Cardiac fibroblast (primary cell): ENCODE measurements around the gene EPHB2.

Experiments used
- DNase-seq, 2 donors: peaks; one replicate each; pipeline versions ENCODE4 v3.0.0 to v3.0.0-alpha.2; 2010; ENCODE audit warnings: low read depth in 2 of 2
- H3K4me3 ChIP-seq, 2 donors: replicated peaks in 1 of 2; 1 replicate in 1 of 2; 2 replicates in 1 of 2; pipeline ENCODE4 v1.5.1; 2011; ENCODE audit warnings: low read depth in 2 of 2, low read length in 2 of 2, mild to moderate bottlenecking in 2 of 2, moderate library complexity in 1 of 2
- TF ChIP-seq, protein P1 (sequence below): IDR thresholded peaks from one replicate; pipeline ENCODE4 v1.5.1; 2011; ENCODE audit warnings: low read depth, mild to moderate bottlenecking, low read length, inconsistent platforms

Gene EPHB2

DNA sequence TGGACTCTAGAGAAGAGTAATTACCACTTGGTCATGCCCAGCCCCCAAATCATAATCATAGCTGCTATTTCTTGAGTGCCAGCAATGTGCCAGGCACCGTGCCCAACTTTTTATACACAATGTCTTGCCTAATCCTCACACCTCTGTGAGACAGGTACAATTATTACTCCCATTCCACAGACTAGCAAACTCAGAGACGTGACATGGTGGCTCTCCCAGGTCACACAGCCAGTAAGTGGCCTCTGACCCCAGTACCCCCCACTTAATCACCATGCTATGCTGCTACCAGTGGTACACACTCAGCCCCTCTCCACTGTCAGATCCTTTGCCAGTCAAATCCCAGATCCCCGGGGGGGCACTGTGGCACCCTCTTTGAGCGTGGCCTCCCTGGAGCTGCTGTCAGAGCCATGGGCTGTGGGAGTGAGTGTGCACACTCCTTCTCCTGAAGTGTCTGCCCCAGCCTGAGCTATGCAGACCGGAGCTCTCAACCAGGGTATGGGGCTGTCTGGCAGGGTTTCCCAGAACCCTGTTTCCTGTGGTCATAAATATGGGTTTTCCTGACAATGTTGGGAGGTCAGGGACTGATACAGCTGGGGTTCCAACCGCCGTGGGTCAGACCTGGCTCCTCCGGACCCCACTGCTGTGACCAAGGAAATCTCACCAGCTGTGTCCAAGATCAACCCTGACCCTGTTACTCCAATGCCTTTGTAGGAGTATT, 210.3 kb downstream of the EPHB2 start:
- no peak overlapping the region for H3K4me3 ChIP-seq
- TF ChIP-seq, protein P1, sequence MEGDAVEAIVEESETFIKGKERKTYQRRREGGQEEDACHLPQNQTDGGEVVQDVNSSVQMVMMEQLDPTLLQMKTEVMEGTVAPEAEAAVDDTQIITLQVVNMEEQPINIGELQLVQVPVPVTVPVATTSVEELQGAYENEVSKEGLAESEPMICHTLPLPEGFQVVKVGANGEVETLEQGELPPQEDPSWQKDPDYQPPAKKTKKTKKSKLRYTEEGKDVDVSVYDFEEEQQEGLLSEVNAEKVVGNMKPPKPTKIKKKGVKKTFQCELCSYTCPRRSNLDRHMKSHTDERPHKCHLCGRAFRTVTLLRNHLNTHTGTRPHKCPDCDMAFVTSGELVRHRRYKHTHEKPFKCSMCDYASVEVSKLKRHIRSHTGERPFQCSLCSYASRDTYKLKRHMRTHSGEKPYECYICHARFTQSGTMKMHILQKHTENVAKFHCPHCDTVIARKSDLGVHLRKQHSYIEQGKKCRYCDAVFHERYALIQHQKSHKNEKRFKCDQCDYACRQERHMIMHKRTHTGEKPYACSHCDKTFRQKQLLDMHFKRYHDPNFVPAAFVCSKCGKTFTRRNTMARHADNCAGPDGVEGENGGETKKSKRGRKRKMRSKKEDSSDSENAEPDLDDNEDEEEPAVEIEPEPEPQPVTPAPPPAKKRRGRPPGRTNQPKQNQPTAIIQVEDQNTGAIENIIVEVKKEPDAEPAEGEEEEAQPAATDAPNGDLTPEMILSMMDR = no peak
- no peak for DNase-seq

DNA sequence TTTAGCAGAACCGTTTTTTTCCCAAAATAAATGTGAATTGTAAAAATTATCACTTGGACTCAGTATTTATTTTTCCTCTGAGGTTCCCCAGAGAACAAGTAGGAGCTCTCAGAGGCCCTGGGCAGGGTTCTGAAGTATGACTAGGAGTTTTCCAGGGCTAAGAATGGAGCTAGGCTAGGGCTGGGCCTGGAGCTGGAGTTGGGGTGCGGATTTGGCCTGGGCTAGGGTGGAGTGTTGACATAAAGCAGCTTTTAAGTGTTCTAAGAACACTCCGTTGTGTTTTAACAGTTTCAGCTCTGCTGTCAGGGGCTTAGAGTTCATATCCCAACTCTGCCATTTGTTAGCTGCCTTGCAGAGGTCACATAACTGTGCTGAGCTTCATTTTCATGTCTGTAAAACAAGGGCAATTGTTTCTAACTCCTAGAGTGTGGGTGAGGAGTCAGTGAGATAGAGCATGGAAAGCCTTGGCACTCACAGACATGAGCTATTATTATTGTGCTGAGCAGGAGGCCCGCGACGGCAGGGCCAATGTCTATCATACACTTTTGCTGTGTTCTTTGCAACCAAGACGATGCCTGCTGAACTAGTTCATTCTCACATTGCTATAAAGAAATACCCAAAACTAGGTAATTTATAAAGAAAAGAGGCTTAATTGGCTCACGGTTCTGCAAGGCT, 210.9 kb downstream of the EPHB2 start:
- no peak for DNase-seq
- TF ChIP-seq, protein P1 = no peak
- no peak overlapping the region for H3K4me3 ChIP-seq

DNA sequence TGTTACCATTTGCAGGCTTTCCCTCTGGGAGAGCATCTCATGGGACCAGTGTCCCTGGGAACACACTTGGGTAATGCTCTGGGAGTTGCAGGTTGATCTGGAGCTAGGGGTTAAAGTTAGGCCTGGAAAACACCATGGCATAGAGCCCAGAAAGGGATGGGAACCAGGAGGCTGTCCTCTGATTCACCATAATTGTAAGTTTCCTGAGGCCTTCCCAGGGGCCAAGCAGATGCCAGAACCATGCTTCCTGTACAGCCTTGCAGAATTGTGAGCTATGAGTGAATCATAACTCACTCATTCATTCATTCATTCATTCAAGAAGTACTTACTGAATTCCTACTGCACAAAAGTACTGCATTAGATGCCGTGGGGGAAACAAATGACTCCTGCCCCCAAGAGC, 212.0 kb downstream of the EPHB2 start:
- TF ChIP-seq, protein P1 = no peak
- DNase-seq = peak; percentile 23 to 25
- H3K4me3 ChIP-seq = no peak overlapping the region

DNA sequence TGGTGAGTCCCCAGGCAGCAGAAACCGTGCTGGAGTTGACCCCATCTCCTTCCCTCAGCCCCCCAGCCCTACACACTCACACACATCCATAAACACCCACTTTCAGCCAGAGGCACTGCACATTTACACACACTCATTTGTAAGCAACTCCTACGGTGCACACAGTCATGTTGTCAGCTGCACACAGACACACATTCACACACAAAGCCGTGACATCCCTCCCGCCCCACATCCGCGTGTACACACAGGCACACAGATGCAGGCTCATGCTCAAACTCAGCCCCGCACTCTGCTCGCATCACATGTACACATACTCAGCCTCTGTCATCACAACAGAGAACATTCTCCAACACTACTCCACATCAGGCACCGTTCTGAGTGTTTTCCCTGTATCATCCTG, 214.5 kb downstream of the EPHB2 start:
- no peak for DNase-seq
- no peak overlapping the region for H3K4me3 ChIP-seq
- TF ChIP-seq, protein P1 = no peak

DNA sequence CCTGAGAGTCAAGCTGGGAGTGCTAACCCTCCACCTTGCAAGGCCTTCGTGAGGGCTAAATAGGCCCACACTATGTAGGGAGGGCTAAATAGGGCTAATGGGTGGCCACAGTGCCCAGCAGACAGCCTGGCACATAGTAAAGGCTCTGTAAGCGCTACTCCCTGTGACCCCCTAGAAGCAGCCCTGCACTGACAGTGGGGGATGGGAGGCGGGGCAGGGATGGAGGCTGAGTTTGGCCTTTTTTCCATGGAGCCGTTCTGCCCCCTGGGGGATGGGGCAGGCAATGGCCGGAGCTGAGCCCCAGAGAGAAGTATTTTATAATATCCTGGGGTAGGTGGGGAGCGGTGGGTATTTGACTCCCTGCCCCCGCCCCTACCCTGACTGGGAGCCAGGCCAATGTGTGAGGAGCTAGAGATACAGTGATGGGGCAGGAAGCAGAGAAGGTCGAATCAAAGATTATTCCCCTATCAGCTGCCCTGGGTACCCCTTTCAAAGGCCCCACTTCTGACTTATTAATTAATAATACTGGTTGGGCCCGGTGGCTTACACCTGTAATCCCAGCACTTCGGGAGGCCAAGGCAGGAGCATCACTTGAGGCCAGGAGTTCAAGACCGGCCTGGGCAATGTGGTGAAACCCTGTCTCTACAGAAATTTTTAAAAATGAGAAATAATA, 219.7 kb downstream of the EPHB2 start:
- peak; percentile 33 to 47 for DNase-seq
- no peak overlapping the region for H3K4me3 ChIP-seq
- TF ChIP-seq, protein P1 = peak; percentile 86

DNA sequence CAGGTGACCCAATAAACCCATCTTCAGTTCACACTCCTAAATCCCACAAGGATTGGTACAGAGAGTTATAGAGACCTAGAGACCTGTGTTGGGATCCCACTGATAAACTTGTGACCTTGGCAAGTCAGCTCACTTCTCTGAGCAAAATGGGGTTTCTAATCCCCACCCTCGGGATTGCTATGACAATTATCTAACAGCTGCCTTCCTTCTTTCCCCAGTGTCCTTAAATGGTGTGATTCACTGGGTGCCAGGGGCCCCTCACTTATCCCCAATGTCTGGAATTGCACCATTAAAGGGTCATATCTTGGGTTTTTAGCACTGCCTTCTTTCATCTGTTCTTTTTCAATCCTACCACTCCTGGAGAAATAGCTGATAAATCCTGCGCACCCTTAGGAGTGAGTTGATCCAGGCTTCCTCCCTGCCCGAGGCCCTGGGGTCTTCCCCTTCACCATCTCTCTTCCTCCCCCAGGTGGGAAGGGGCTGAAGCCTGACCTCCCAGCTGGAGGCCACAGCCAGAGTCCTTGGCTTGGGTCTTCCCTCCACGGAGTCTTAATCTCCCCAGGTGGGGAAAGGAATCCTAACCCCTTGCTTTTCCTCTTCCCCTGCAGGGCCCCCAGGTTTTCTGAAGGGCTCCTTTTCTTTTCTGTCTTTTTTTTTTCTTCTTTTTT, 222.3 kb downstream of the EPHB2 start:
- no peak overlapping the region for H3K4me3 ChIP-seq
- TF ChIP-seq, protein P1 = no peak
- DNase-seq = no peak
